GM23248 (cell line): ENCODE results near the gene VSTM1. TPM values are rescaled to one million over a fixed set of nuclear protein-coding genes. Genes with fewer than 3 reads are reported as not detected.
A peak's percentile ranks its signal among the peaks of the same experiment; 100 is the strongest.

Experiments used
- DNase-seq: peaks from one replicate; pipeline ENCODE4 v3.0.0-alpha.2; 2015
- H2AFZ ChIP-seq: fragments of 200-600 bp; sonication (generic); 2 replicates; pipeline ENCODE4 v1.6.1; 2016; ENCODE audit warnings: antibody characterized with exemption
- H3F3A ChIP-seq: fragments of 200-600 bp; sonication (generic); 2 replicates; pipeline ENCODE4 v1.6.1; 2016; ENCODE audit warnings: mild to moderate bottlenecking, antibody characterized with exemption, mixed run types; ENCODE audit not compliant: insufficient read depth
- H3K27ac ChIP-seq: fragments of 200-600 bp; sonication (generic); 2 replicates; pipeline ENCODE4 v1.5.1; 2016; ENCODE audit warnings: mild to moderate bottlenecking
- H3K27me3 ChIP-seq: fragments of 200-600 bp; sonication (generic); replicated peaks from 2 replicates; pipeline ENCODE4 v1.6.1; 2016; ENCODE audit warnings: mild to moderate bottlenecking; ENCODE audit not compliant: insufficient read depth
- H3K36me3 ChIP-seq: fragments of 200-600 bp; sonication (generic); 2 replicates; pipeline ENCODE4 v1.6.1; 2016; ENCODE audit warnings: low read depth, mild to moderate bottlenecking
- H3K4me1 ChIP-seq: fragments of 200-600 bp; sonication (generic); 2 replicates; pipeline ENCODE4 v1.6.1; 2016; ENCODE audit warnings: mild to moderate bottlenecking; ENCODE audit not compliant: insufficient read depth
- H3K4me2 ChIP-seq: fragments of 200-600 bp; sonication (generic); one replicate; pipeline ENCODE4 v1.6.1; 2016; ENCODE audit warnings: mild to moderate bottlenecking; ENCODE audit not compliant: unreplicated experiment
- H3K4me3 ChIP-seq: fragments of 200-600 bp; sonication (generic); 2 replicates; pipeline ENCODE4 v1.5.1; 2016; ENCODE audit warnings: mild to moderate bottlenecking
- H3K79me2 ChIP-seq: fragments of 200-600 bp; sonication (generic); 2 replicates; pipeline ENCODE4 v1.6.1; 2016; ENCODE audit warnings: mild to moderate bottlenecking; ENCODE audit not compliant: insufficient read depth
- H3K9ac ChIP-seq: fragments of 200-600 bp; sonication (generic); 2 replicates; pipeline ENCODE4 v1.6.1; 2016; ENCODE audit warnings: mild to moderate bottlenecking
- H3K9me2 ChIP-seq: fragments of 200-600 bp; sonication (generic); 2 replicates; pipeline ENCODE4 v1.6.1; 2016; ENCODE audit warnings: mixed run types, mild to moderate bottlenecking, moderate library complexity; ENCODE audit not compliant: insufficient read depth
- H3K9me3 ChIP-seq: fragments of 200-600 bp; sonication (generic); one replicate; pipeline ENCODE4 v1.6.1; 2017; ENCODE audit warnings: low read depth
- H4K20me1 ChIP-seq: fragments of 200-600 bp; sonication (generic); 2 replicates; pipeline ENCODE4 v1.6.0; 2016; ENCODE audit not compliant: insufficient read depth
- EZH2 ChIP-seq: fragments of 200-600 bp; sonication (generic); IDR thresholded peaks from 2 replicates; pipeline ENCODE4 v1.6.1; 2018; ENCODE audit warnings: antibody characterized with exemption, mild to moderate bottlenecking; ENCODE audit not compliant: insufficient read depth, poor library complexity, severe bottlenecking
- EZH2phosphoT487 ChIP-seq: fragments of 200-600 bp; sonication (generic); IDR thresholded peaks from 2 replicates; pipeline ENCODE4 v1.6.1; 2018; ENCODE audit warnings: antibody characterized with exemption, moderate library complexity, mild to moderate bottlenecking, low read depth; ENCODE audit not compliant: insufficient read depth
- WGBS, 2 experiments: methylation state at CpG; one replicate each; pipeline ENCODE4 v1.1.6; 2015 to 2017; ENCODE audit warnings: low lambda C conversion rate in 2 of 2, low coverage in 1 of 2; ENCODE audit errors: missing lambda C conversion rate in 2 of 2; 5-methylcytosine and 5-hydroxymethylcytosine counted together
- in situ Hi-C: fragments of 300-500 bp; cut with MboI; formaldehyde crosslinking; loops from 2 replicates; pipeline ENCODE4 v1.15.0; 2020
- polyA plus RNA-seq: library from polyadenylated mRNA; unstranded; fragments of >200 nt; fragmentation: Nextera tagmentation; extraction: Ambion mirVana; gene quantifications from 2 replicates; pipeline ENCODE4 v1.2.1, GENCODE V29; 2016
- total RNA-seq: library from RNA; depleted of rRNA; stranded (reverse); fragments of >200 nt; shearing (Covaris generic); gene quantifications from 2 replicates; pipeline ENCODE4 v1.2.3, GENCODE V29; 2014

VSTM1 gene
- total and polyA plus RNA-seq, 2 experiments from 2014 or later = not detected

DNA sequence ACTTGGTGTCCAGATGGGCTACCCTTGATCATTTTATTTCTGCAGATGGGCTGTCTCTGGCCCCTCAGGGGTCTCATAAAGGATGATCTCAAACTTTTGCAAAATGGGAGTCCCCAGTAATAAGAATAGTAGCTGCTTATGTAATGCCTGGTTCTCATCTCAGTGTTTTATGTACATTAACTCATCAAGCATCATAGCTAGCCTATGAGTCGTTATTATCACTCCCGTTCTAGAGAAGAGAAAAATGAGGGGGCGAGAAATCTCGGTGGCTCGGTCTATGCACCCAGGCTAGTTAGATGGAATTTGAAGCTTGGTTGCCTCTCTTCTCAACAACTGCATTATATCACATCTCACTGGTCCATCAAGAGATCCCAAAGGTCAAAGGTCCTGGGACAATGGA is 68.9 kb downstream of the VSTM1 start:
- Histone ChIP-seq H3K9ac (no peak overlapping the region), H3K36me3 (no peaks in the 10 kb centered on the region), H3K9me3 (no peaks in the 10 kb centered on the region), H3K27me3 (peaks cover 23% of the 10 kb centered on the region), H3K79me2 (no peaks in the 10 kb centered on the region), H3K9me2 (no peaks in the 10 kb centered on the region), H2AFZ (no peak overlapping the region), H3K4me1 (peaks cover 3% of the 10 kb centered on the region; the same call in 1 of the 2 replicates), H3K4me3 (no peak overlapping the region), H3K27ac (no peak overlapping the region), H3F3A (0 out of 2 replicates have a peak, but pooled peaks cover 7% of the 10 kb centered on the region), H3K4me2 (no peak overlapping the region), H4K20me1 (no peaks in the 10 kb centered on the region)
- peak; percentile 54 for DNase-seq
- TF ChIP-seq EZH2phosphoT487 (no peak), EZH2 (no peak)
- WGBS, 2 experiments = 25 to 33% methylated on average over 5 of the region's 5 CpGs
- in situ Hi-C loops = no loop called here

DNA sequence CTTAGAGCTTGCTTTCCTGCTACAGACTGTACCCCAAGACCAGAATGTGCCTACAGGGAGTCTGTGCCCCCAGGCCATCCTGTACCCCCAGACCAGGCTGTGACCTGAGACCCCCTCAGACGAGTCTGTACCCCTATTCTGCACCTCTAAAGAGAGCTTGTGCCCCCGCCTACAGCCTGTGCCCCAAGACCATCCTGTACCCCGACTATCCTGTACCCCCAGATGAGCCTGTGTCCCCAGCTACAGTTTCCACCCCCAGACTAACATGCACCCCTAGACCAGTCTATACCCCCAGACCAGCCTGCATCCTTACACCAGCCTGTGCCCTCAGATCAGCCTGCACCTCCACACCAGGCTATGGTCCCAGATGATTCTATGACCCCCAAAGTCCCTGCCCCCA is 70.2 kb downstream of the VSTM1 start:
- H3F3A ChIP-seq = 0 out of 2 replicates have a peak, but pooled peaks cover 7% of the 10 kb centered on the region
- H3K36me3 ChIP-seq = no peaks in the 10 kb centered on the region
- H3K4me2 ChIP-seq = no peak overlapping the region
- H3K4me3 ChIP-seq = no peak overlapping the region
- H3K27ac ChIP-seq = no peak overlapping the region
- DNase-seq = no peak
- H4K20me1 ChIP-seq = no peaks in the 10 kb centered on the region
- peaks cover 17% of the 10 kb centered on the region for H3K27me3 ChIP-seq
- TF ChIP-seq EZH2phosphoT487 (no peak), EZH2 (no peak)
- no peaks in the 10 kb centered on the region for H3K9me3 ChIP-seq
- no peaks in the 10 kb centered on the region for H3K79me2 ChIP-seq
- 60 to 64% methylated on average over 3 of the region's 3 CpGs for WGBS, 2 experiments
- H2AFZ ChIP-seq = no peak overlapping the region
- peaks cover 3% of the 10 kb centered on the region; the same call in 1 of the 2 replicates for H3K4me1 ChIP-seq
- H3K9ac ChIP-seq = no peak overlapping the region
- no peaks in the 10 kb centered on the region for H3K9me2 ChIP-seq
- in situ Hi-C loops = no loop called here

DNA sequence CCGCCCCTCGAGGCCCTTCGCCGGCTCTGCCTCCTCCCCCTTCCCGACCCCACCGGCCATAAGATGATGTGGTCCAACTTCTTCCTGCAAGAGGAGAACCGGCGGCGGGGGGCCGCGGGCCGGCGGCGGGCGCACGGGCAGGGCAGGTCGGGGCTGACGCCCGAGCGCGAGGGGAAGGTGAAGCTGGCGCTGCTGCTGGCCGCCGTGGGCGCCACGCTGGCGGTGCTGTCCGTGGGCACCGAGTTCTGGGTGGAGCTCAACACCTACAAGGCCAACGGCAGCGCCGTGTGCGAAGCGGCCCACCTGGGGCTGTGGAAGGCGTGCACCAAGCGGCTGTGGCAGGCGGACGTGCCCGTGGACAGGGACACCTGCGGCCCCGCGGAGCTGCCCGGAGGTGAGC is 70.9 kb downstream of the VSTM1 start:
- peaks cover 17% of the 10 kb centered on the region for H3K27me3 ChIP-seq
- no peaks in the 10 kb centered on the region for H4K20me1 ChIP-seq
- no peak overlapping the region for H2AFZ ChIP-seq
- TF ChIP-seq EZH2 (no peak), EZH2phosphoT487 (no peak)
- H3K9me3 ChIP-seq = no peaks in the 10 kb centered on the region
- H3K9ac ChIP-seq = no peak overlapping the region
- no peak overlapping the region for H3K27ac ChIP-seq
- WGBS, 2 experiments = 19 to 29% methylated on average over 26 to 43 of the region's 43 CpGs
- 0 out of 2 replicates have a peak, but pooled peaks cover 7% of the 10 kb centered on the region for H3F3A ChIP-seq
- H3K9me2 ChIP-seq = no peaks in the 10 kb centered on the region
- H3K4me3 ChIP-seq = no peak overlapping the region
- no peak overlapping the region for H3K4me2 ChIP-seq
- in situ Hi-C loops = no loop called here
- no peaks in the 10 kb centered on the region for H3K36me3 ChIP-seq
- no peak for DNase-seq
- H3K4me1 ChIP-seq = peaks cover 3% of the 10 kb centered on the region; the same call in 1 of the 2 replicates
- no peaks in the 10 kb centered on the region for H3K79me2 ChIP-seq

DNA sequence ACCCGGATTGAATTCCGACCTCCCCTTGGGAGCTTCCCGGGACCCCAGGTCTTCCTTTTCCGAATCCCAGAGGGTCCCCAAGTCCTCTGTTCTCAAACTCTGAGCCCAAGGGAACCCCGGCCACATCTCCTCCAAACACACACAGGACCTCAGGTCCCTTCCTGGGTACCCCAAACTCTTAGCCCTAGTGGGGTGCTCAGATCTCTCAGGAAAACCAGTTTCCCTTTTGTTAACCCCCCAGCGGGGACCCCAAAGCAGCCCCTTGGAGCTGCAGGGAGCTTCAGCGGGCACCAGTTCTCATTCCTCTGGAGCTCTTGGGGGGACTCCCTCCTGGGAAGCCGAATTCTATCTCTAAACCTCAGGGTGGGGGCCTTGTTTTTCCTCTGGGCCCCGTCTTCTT is 71.5 kb downstream of the VSTM1 start:
- Histone ChIP-seq H3K27me3 (peaks cover 12% of the 10 kb centered on the region), H3K36me3 (no peaks in the 10 kb centered on the region), H3K27ac (no peak overlapping the region), H4K20me1 (no peaks in the 10 kb centered on the region), H3F3A (0 out of 2 replicates have a peak, but pooled peaks cover 7% of the 10 kb centered on the region), H3K4me1 (peaks cover 3% of the 10 kb centered on the region; the same call in 1 of the 2 replicates), H3K9me3 (no peaks in the 10 kb centered on the region), H3K4me2 (no peak overlapping the region), H3K4me3 (no peak overlapping the region; the same call in 1 of the 2 replicates), H3K9ac (no peak overlapping the region), H3K79me2 (no peaks in the 10 kb centered on the region), H2AFZ (no peak overlapping the region), H3K9me2 (no peaks in the 10 kb centered on the region)
- in situ Hi-C loops = no loop called here
- no peak for TF ChIP-seq EZH2phosphoT487
- peak; percentile 29 for TF ChIP-seq EZH2
- no peak for DNase-seq
- WGBS, 2 experiments = 60 to 66% methylated on average over 9 of the region's 9 CpGs
